HepG2 (cell line): ENCODE measurements around the gene RASD1. TPM values are rescaled to one million over a fixed set of nuclear protein-coding genes. Genes with fewer than 3 reads are reported as not detected.

Source experiments
- CTCF ChIP-seq: sonication (generic); formaldehyde crosslinking; IDR thresholded peaks from 2 replicates; pipeline ENCODE4 v1.5.0; 2020; ENCODE audit warnings: mild to moderate bottlenecking, missing genetic modification reagents, moderate library complexity
- FIP1L1 ChIP-seq: fragments of 200-400 bp; formaldehyde crosslinking; IDR thresholded peaks from 2 replicates; pipeline ENCODE4 v1.6.1; 2018; ENCODE audit warnings: low read depth, mild to moderate bottlenecking, low read length, moderate library complexity, borderline replicate concordance; ENCODE audit not compliant: insufficient read depth
- FOXC1 ChIP-seq: sonication (generic); formaldehyde crosslinking; IDR thresholded peaks from 2 replicates; pipeline ENCODE4 v1.8.0; 2022; ENCODE audit warnings: mild to moderate bottlenecking, missing genetic modification reagents, borderline replicate concordance
- HOXD1 ChIP-seq: sonication (generic); formaldehyde crosslinking; IDR thresholded peaks from 2 replicates; pipeline ENCODE4 v1.5.0; 2020; ENCODE audit warnings: missing genetic modification reagents
- IRF9 ChIP-seq: sonication (generic); formaldehyde crosslinking; IDR thresholded peaks from 2 replicates; pipeline ENCODE4 v1.8.0; 2022; ENCODE audit warnings: missing genetic modification reagents, mild to moderate bottlenecking, borderline replicate concordance
- KLF12 ChIP-seq: sonication (generic); formaldehyde crosslinking; IDR thresholded peaks from 2 replicates; pipeline ENCODE4 v1.4.0; 2020; ENCODE audit warnings: missing genetic modification reagents, borderline replicate concordance
- MEIS1 ChIP-seq: sonication (generic); formaldehyde crosslinking; IDR thresholded peaks from 2 replicates; pipeline ENCODE4 v1.9.0; 2021; ENCODE audit warnings: mild to moderate bottlenecking, missing genetic modification reagents, moderate library complexity, borderline replicate concordance
- NFE2L2 ChIP-seq: fragments of 150-350 bp; IDR thresholded peaks from 2 replicates; pipeline ENCODE4 v1.6.1; 2014; ENCODE audit warnings: low read length
- NFKBIZ ChIP-seq: IDR thresholded peaks from 2 replicates; pipeline ENCODE4 v1.6.1; 2018; ENCODE audit warnings: missing genetic modification reagents, missing compliant biosample characterization
- NR2F1 ChIP-seq, 2 experiments: fragments of 450-650 bp in 1 of 2; formaldehyde crosslinking in 1 of 2; IDR thresholded peaks; 2 replicates each; pipeline versions ENCODE4 v1.5.0 to v1.6.1; 2016 to 2020; ENCODE audit warnings: mild to moderate bottlenecking in 1 of 2, missing compliant biosample characterization in 1 of 2, missing genetic modification reagents in 1 of 2, moderate library complexity in 1 of 2
- POLR2AphosphoS2 ChIP-seq: IDR thresholded peaks from 2 replicates; pipeline ENCODE4 v1.6.1; 2011; ENCODE audit warnings: low read depth, low read length, improper control_type of control experiment
- SIN3A ChIP-seq: IDR thresholded peaks from 2 replicates; pipeline ENCODE4 v1.6.1; 2011; ENCODE audit warnings: low read depth, mild to moderate bottlenecking, control low read depth, low read length, borderline replicate concordance
- SKI ChIP-seq: fragments of 450-650 bp; IDR thresholded peaks from one replicate; pipeline ENCODE4 v1.6.1; 2018; ENCODE audit warnings: mild to moderate bottlenecking; ENCODE audit not compliant: partially characterized antibody
- TBP ChIP-seq: sonication (generic); formaldehyde crosslinking; IDR thresholded peaks from 2 replicates; pipeline ENCODE4 v1.5.0; 2020; ENCODE audit warnings: missing genetic modification reagents
- TBX2 ChIP-seq: sonication (generic); formaldehyde crosslinking; IDR thresholded peaks from 2 replicates; pipeline ENCODE4 v1.5.0; 2020; ENCODE audit warnings: missing genetic modification reagents, mild to moderate bottlenecking, borderline replicate concordance
- YEATS2 ChIP-seq: sonication (generic); formaldehyde crosslinking; IDR thresholded peaks from 2 replicates; pipeline ENCODE4 v1.4.0; 2020; ENCODE audit warnings: missing genetic modification reagents, borderline replicate concordance
- ZFYVE20 ChIP-seq: sonication (generic); formaldehyde crosslinking; IDR thresholded peaks from 2 replicates; pipeline ENCODE4 v1.8.0; 2023; ENCODE audit warnings: low read depth, mild to moderate bottlenecking, moderate library complexity, missing genetic modification reagents, borderline replicate concordance
- ZNF557 ChIP-seq: sonication (generic); formaldehyde crosslinking; IDR thresholded peaks from 2 replicates; pipeline ENCODE4 v1.4.0; 2020; ENCODE audit warnings: missing genetic modification reagents
- ZNF605 ChIP-seq: sonication (generic); formaldehyde crosslinking; IDR thresholded peaks from 2 replicates; pipeline ENCODE4 v1.8.0; 2022; ENCODE audit warnings: mild to moderate bottlenecking, missing genetic modification reagents
- ZNF841 ChIP-seq: sonication (generic); formaldehyde crosslinking; IDR thresholded peaks from 2 replicates; pipeline ENCODE4 v1.8.1; 2023; ENCODE audit warnings: missing genetic modification reagents, borderline replicate concordance
- polyA plus RNA-seq, 8 experiments: library from polyadenylated mRNA; depleted of rRNA in 3 of 8; stranded (reverse) in 7 of 8; unstranded in 1 of 8; fragments of >200 nt; fragmentation: Illumina TruSeq in 4 of 8; extraction: Trizol in 4 of 8; gene quantifications; 2 replicates each; pipeline versions ENCODE4 v1.2.1 to v1.2.3, GENCODE V29; 2011 to 2016; ENCODE audit warnings: low read depth in 4 of 8, missing spikeins in 1 of 8, mixed read lengths in 1 of 8; ENCODE audit not compliant: insufficient read depth in 1 of 8
- total RNA-seq, 5 experiments: library from RNA; depleted of rRNA; stranded (reverse); fragments of >200 nt; fragmentation: Illumina TruSeq; extraction: Trizol; gene quantifications; 2 replicates each; pipeline ENCODE4 v1.2.3, GENCODE V29; 2016; ENCODE audit warnings: low read depth in 1 of 5
- TF ChIP-seq, protein P1 (sequence below), 2 experiments: sonication (generic) in 1 of 2; formaldehyde crosslinking in 1 of 2; IDR thresholded peaks; 2 replicates each; pipeline versions ENCODE4 v1.4.0 to v1.6.1; 2016 to 2020; ENCODE audit warnings: borderline replicate concordance in 1 of 2, low read depth in 1 of 2, mild to moderate bottlenecking in 1 of 2, missing genetic modification reagents in 1 of 2

Gene RASD1
- total and polyA plus RNA-seq, 2 of the 13 experiments (the other 11 are each of a cell fraction or from before 2014, with no cell fraction given) = 1.6 to 4.2 TPM

DNA sequence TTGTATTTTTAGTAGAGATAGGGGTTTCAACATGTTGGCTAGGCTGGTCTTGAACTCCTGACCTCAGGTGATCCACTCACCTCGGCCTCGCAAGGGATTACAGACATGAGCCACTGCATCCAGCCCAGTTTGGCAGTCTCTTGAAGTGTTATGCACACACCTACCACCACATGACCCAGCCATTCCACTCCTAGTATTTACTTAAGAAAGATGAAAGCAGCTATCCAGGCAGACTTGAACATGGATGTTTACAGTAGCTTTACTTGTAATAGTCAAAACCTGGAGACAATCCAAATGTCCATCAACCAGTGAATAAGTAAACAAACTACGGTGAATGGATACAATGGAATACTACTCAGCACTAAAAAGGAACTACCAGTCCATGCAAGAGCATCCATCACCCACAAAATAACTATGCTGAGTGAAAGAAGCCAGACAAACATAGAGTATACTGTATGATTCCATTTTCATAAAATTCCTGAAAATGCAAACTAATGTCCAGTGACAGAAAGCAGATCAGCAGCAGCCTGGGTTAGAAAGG, 37.8 kb upstream of the RASD1 start (continued):
- no peak for TF ChIP-seq FIP1L1
- TF ChIP-seq TBP (CRISPR knock-in tag) = no peak
- no peak for TF ChIP-seq ZNF841 (CRISPR knock-in tag)
- no peak for TF ChIP-seq POLR2AphosphoS2
- no peak; the same call in 1 of the 2 replicates for TF ChIP-seq KLF12 (CRISPR knock-in tag)
- TF ChIP-seq ZFYVE20 (CRISPR knock-in tag) = no peak
- peak; percentile 98 for TF ChIP-seq TBX2 (CRISPR knock-in tag)
- TF ChIP-seq YEATS2 (CRISPR knock-in tag) = peak; percentile 80; the same call in 1 of the 2 replicates
- peak; percentile 100 for TF ChIP-seq SKI
- TF ChIP-seq HOXD1 (CRISPR knock-in tag) = peak; percentile 91
- TF ChIP-seq ZNF557 (CRISPR knock-in tag) = no peak
- no peak; the same call in 1 of the 2 replicates for TF ChIP-seq IRF9 (CRISPR knock-in tag)
- peak; percentile 43; the same call in 1 of the 2 replicates for TF ChIP-seq ZNF605 (CRISPR knock-in tag)
- peak; percentile 100 for TF ChIP-seq MEIS1 (CRISPR knock-in tag)
- TF ChIP-seq SIN3A = no peak
- TF ChIP-seq CTCF (CRISPR knock-in tag) = peak; percentile 8; the same call in 1 of the 2 replicates
- TF ChIP-seq FOXC1 (CRISPR knock-in tag) = peak; percentile 69; the same call in 1 of the 2 replicates
- peak; percentile 74 to 97; a peak in 3 of 4 replicates for TF ChIP-seq NR2F1 (CRISPR knock-in tag; IDR thresholded peaks at IDR 0.05)
- TF ChIP-seq, protein P1, sequence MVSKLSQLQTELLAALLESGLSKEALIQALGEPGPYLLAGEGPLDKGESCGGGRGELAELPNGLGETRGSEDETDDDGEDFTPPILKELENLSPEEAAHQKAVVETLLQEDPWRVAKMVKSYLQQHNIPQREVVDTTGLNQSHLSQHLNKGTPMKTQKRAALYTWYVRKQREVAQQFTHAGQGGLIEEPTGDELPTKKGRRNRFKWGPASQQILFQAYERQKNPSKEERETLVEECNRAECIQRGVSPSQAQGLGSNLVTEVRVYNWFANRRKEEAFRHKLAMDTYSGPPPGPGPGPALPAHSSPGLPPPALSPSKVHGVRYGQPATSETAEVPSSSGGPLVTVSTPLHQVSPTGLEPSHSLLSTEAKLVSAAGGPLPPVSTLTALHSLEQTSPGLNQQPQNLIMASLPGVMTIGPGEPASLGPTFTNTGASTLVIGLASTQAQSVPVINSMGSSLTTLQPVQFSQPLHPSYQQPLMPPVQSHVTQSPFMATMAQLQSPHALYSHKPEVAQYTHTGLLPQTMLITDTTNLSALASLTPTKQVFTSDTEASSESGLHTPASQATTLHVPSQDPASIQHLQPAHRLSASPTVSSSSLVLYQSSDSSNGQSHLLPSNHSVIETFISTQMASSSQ (IDR thresholded peaks at IDR 0.05; ENCODE audit: low read depth) = peak; percentile 68; the same call in 1 of the 2 replicates
- TF ChIP-seq, protein P1 (CRISPR knock-in tag; IDR thresholded peaks at IDR 0.05; ENCODE audit: borderline replicate concordance) = peak; percentile 89; the same call in 1 of the 2 replicates
- peak; percentile 87 for TF ChIP-seq NFKBIZ (CRISPR knock-in tag)
- no peak for TF ChIP-seq NFE2L2
